Hypothalamus (tissue), 51 donors: ENCODE measurements around the gene EPHA4.

Experiments
- DNase-seq, 51 donors: peaks; one replicate each; lab custom pipeline; 2025; lab: John Stamatoyannopoulos, UW

EPHA4 gene

DNA sequence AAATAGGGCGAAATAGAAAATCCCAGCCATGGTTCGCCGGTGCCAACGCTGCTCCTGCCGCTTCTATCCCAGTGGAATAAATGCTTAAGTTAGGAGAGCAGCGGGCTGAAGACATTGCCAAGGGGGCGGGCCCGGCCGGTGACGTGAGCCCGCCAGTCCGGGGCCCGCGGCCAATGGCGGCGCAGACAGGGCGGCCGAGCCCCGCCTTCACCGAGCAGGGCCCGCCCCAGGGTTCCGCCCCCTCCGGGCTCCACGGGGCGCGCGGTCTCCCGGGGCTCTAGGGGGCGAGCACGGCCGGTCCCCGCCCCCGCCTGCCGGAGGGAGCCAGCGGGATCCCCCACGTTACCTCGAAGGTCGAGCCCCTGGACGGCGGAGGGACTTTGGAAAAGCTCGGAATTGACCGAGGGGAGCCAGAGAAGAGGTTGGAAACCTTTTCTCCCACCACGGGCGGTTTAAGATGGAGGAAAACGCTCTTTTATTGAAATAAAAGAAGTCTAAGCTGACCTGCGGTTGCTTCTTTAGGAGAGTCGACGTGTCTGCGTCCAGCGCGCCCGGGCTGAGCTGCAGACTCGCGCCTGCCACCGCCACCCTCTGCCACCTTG lies at the start of gene EPHA4:
TSS of gene EPHA4 (minus strand) at position 86 of the 602 bp plus-strand sequence. CDS start at position 30, 56 bp downstream.
- DNase-seq = peak in 49 of 51 donors; percentile 19 to 90 (median 75)

DNA sequence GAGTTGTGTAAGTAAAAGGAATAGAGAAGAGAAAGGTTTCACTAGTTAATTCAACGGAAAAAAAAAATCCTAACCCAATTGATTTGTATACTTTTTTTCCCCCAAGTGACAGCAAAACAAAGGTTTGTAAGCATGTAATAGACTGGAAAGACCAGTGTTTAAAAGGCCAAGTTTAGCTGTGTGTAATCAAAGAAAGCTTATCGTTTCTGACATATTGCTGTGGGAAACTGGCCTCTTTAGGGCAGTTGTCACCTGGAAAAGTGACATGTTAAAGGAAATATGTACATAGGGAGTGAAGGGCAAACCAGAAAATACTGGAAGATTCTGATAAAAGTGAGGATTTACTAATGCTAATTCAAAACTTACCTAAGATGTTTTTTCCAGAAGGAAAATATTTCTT lies 45.9 kb upstream of the EPHA4 start:
- DNase-seq = no peak

DNA sequence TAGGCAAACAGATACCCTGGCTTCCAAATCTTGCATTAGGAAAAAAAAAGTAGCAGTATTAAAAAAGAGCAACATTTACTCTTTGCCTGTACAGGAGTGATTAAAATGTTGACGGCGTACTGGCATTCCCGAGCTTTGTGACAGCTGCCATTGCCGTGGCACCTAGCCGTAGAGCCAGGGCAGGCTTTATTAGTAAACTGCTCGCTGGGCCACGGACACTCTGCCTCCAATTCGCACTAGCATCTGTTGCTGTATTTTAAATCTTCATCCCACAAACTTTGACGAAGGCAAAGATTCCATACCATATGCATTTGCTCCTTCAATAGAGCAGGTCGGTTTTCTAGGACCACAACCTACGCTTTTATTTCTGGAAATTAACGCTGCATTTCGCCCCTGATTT lies 44.5 kb upstream of the EPHA4 start:
- DNase-seq = no peak

DNA sequence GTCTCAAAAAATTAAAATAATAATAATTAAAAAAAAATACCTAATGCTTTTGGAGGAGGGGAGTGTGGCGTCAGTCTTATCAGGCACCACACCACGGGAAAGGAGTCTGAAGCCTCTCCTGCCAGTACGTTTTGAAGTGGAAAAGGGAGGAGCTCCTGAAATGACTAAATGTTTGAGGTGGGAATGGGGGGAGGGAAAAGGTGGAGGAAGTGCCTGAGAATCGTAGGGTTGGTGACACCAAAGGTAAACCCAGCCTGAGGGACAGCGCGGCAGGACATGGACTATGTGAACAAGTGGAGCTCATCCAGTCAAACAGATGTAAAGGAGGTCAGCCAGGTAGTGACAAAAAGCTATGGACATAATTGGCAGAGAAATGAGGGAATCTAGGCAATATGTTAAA lies 42.2 kb upstream of the EPHA4 start:
- DNase-seq = no peak

DNA sequence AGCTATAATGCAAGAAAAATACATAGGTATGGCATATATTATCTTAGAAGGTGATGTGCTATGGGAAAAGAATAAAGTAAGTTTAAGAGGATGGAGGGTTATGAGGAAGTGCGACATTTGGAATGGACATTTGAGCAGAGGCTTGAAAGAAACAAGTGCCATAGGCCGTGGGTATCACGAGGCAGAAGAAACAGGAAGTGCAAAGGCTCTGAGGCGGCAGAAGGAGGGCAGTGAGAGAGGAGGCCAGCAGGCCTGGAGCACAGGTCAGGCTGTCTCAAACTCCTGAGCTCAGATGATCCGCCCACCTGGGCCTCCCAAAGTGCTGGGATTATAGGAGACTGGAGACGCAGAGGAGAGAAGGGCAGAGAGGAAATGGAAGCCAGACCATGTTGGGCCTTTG lies 40.7 kb upstream of the EPHA4 start:
- no peak for DNase-seq

DNA sequence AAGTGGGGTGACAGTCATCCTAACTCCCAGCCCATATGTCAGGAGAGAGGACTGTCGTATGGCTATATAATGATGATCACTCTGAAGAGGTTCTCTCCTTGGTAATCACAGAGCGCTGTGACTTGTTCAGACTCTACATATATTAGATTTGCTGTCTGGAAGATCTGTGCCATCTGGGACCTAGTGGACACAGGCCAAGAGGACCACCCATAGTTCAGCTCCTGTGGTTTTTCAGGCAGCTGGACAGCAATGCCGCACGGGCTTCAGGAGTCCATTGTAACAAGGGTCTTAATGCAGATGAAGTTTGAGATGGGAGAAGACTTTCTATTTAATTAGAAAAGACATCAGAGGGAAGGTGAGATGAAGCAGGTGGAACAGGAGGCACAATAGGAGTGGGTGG lies 40.1 kb upstream of the EPHA4 start:
- DNase-seq = no peak

DNA sequence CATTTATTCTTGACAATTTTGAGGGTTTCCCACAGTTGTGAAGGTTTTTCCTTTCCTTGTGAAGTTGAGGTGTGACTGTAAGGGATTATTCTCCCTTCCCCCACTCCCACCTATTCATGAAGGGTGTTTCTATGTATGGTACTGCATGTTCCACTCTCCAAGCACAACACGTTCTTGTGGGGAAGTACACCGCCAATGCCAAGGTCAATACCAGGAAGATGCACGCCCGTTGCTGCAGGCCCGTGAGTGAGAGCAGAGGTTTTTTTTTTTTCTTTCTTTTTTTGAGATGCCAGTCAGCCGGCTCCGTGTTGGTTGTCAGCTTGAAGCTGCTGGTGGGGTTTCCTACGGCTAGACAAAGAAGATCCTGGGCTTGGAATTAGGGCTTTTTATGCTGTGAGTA lies 38.6 kb upstream of the EPHA4 start:
- DNase-seq = no peak

DNA sequence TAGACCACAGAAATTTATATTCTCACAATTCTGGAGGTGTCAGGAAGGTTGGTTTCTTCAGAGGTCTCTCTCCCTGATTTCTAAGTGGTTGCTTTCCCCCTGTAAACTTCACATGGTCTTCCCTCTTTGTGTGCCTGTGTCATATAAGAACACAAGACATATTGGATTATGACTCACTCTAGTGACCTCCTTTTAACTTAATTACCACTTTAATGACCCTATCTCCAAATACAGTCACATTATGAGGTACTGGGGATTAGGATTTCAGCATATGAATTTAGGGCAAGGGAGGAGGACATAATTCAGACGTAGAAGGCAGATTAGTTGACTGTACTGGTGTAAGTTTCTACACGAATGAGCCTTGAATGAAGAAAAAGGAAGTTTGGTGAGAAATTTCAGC lies 38.2 kb upstream of the EPHA4 start:
- DNase-seq = no peak

DNA sequence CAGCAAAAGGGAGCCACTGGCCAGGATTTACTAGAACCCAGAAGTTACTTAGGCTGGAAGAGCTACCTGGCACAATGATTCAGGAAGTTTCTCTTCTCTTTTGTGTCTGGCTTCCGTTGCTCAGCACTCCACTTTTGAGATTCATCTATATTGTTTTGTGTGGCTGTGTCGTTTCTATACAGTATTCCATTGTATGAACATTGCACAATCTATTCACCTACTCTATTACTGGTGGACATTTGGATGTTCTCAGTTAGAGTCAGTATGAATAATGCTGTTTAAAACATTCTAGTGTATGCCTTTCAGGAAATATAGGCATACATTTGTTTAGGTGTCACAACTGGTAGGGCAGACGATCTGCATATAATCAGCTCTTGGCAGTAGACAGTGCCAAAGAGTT lies 36.3 kb upstream of the EPHA4 start:
- DNase-seq = no peak

DNA sequence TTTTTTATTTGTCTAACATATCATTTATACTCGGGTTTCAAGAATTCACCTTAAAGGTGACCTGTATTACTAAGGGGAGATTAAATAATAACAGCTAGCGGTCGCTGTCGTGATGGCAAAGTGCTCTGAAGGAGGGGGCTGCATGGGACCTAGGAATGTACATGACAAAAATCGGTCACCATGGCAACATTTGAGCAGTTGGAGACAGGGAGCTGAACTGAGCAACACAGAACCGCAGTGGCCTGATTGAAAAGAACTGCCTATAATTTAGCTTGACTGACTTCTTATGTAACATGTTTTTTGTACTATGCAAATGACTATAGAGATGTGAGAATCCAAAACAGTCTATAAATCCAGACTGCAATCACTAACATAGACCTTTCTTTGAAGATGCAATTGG lies 34.3 kb upstream of the EPHA4 start:
- peak in 11 of 51 donors; percentile 3 to 55 (median 12) for DNase-seq

DNA sequence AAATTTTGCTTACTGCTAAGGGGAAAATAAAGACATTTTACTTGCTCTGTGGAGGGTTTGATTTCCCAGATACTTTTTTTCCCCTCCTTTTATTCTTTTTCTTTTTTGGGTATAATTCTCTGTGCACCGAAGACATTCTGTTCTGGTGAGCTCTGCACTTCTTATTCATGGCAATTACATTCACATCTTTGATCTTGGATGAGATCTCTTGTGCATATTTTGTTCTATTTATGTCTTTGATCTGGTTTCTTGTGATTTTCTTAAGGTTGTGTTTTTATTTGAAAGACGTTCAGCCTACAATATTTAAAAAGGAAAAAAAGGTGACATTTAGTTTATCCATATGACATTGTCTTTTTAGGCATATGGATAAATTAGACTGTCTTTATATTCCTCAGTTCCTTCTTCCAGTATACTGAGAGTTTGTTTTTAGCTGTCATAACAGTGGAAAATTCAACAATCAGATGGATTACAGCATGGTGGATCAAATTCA lies 33.7 kb upstream of the EPHA4 start:
- DNase-seq = peak in 1 of 51 donors; percentile 30

DNA sequence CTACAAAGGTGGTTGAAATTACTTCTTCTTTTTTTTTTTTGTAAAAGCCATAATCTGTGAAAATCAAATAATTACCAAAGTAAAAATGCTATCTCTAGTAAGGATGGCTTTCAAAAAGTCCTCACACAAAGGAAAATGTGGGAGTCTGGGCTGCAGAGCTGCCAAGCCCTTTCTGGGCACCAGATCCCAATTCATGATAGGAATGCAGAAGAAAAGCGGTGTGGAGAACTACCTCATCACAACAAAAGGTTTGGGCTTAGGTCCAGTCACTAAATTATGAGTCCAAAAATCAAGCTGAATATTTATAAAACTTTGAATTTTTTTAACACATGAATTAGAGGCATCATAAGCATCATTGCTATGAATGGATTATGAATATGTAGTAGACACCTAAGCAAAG lies 30.8 kb upstream of the EPHA4 start:
- DNase-seq = peak in 5 of 51 donors; percentile 0 to 5 (median 0)

DNA sequence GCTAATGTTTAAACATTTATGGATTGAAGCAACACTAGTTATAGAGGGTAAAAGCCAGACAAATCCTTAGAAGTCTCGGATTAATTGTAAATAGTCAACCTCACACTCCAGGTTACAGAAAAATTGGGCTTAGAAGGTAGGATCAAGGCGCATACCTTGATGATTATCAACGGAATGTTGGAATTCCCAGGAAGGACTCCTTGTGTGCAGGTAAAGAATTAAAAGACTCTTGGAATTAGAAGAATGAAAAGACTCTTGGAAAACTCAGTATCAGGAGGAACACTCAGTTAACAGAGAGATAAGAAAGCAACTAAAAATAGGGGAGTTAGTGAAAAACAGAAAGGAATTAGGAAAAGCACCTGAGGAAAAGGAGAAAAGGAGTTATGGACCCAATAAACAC lies 29.3 kb upstream of the EPHA4 start:
- no peak for DNase-seq

DNA sequence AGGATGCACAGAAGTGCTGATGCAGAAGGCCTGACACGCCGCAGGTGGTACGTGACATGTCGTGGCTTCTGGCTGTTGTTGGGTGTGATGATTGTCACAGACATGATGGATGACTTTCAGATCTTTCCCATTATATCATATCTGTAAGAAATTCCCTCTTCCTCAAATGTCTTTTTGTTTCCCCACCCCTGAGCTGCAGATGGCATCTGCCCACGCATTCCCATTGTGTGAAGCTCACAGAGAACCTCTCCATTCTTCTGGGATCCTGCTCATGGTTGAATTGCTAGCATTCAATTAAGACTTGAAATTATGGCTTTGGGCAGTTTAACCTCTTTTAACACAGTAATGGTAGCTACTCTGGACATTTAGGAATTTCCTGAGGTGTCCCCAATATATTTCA lies 28.3 kb upstream of the EPHA4 start:
- DNase-seq = peak in 2 of 51 donors; percentile 16 to 18

DNA sequence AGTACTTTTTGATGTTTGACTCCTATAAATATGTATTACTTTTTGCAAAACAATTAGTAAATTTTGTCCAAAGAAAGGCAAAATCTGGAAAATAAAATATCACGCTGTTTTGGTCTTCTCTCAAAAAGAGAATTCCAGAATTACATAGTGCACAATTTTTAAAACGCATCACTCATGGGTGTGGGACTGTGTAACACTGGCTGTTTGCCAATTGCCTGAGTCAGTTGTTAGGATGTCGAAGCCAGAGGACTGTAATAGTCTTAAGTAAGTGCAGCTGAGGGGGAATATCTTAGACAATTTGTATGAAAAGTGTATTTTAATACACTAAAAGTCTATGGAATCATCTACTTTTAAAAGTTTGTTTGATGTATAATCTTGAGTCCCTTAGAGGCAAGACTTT lies 24.1 kb upstream of the EPHA4 start:
- no peak for DNase-seq

DNA sequence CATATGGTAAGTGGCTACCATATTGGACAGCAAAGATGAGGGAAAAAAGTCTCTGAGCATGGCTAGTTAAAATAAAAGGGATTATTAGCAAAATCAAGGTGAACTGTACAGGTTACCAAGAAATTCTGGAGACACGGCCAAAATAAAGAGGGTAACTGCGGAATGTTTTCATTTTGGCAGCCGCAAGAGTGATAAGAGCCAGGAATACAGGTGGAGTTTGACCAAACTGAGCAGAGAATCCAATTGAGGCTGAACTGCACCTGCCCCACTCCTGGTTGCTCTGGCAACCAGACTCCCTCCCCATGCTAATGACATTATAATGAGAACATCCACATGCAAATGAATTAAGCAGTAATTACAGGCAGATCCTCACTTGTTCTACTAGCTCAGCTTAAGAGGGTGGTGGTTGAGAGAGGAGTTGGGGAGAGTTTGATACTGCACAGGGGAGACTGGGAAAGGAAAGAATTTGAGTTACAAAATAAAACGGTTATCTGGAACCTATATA lies 18.8 kb upstream of the EPHA4 start:
- no peak for DNase-seq

DNA sequence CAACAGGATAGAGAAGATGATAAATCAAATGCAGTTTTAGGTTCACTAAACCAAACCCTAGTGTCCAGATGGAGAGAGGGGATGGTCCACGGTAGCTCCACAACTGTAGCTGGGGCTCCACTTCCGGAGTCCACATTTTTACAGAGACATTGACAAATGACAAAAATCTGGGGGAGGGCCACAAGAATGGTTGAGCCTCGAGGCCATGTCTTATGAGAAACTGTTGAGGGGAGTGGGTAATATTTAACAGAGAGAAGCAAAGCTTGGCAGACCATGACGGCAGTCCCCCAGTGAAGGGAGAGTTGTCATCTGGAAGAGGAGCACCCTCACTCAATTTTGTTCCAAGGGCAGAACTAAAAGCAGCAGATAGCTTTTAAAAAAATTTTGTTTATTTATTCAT lies 17.6 kb upstream of the EPHA4 start:
- no peak for DNase-seq

DNA sequence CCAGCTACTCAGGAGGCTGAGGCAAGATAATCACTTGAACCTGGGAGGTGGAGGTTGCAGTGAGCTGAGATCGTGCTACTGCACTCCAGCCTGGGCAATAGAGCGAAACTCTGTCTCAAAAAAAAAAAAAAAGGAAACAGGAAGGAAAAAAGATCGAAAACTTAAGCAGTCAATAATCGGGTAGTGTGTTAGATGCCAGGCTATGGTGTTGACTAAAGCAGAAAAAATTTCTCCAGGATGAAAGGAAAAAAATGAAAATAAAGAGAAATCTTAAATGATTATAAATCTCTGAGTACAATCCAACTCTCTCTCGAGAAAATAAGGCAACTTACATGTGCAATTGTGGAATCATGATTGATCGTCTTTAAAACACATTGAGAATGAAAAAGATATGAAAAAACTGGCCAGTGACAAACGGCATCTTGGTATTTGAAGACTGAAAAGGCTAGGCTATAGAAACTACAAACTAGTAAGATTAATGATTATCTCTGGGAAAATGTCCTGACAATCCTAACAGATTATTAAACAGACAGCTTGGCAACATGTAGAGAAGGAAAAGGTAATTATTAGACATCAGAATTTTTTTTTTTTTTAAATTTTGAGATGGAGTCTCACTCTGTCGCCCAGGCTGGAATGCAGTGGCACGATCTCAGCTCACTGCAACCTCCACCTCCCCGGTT lies 16.3 kb upstream of the EPHA4 start:
- DNase-seq = no peak

DNA sequence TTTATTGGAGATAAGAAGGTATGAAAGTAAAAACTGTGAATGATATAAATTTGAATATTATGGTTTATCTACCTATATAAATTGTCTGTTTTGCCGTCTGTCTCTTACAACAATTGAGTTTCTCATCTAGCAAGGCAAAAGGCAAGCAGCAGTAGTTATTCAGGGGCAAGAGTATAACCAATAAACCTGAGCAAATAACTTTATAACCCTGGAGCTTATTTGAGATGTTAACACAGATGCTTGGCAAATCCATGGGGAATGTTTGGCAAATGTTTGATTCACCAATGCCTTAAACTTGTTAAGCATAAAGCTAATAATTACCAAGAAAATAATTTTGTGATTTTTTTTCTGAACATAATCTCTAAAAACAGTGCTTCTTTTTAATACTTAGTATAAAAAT lies 9.9 kb upstream of the EPHA4 start:
- DNase-seq = no peak

DNA sequence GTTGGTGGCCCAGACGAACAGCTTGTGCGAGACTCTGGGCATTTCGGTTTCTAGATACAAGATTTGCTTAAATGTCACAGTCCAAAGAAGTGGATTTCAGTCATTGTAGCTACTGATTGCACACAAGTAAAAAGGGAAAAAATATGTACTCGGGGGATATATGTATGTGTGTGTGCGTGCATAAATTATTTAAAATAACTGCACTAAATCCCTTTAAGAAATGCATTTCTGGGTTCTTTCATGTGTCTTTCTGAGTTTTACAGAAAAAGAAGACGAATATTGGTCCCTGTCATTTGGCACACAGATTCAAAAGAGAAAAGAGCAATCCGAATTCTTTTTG lies 2.1 kb upstream of the EPHA4 start:
- no peak for DNase-seq

DNA sequence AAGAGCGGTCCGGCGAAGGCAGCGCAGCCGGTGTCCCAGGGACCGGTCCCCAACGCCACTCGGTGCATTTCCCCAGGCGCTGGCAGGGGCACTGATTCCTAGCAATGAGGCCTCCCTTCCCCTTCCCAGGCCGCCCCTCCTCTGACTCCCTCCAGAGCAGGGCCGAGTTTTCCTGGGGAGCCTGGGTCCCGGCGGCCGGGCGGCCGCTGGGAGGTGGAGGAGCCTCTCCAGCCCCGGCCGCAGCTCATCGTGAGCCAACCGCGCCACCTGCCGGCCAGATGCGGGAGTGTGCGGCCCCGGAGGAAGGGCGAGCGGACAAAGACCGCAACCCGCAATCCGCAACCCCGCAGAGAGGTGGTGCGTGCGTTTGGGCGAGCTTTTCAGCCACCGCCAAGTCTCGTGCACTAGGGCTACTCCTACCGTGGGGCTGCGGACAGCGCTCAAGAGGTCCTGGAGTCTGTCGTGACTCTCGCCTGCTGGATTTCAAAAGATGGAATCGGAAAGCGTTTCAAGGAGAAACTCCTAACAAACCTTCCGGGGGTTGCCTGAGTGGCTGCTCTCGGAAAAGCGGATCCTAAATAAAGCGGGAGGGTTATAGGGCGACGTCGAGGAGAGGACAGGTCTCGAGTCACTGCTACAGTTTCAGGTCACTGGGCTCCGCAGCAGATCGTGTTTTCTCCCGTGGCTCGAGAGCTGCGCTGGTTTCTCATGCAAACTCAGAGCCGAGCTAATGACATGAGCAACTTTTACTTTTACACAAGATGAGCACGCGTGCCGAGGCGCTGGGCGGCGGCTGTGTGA lies 1.5 kb upstream of the EPHA4 start:
- DNase-seq = peak; percentile 25 to 93 (median 76)
